Duodenal mucosa (tissue), 2 donors: ENCODE data around the gene RELCH.

Source experiments
- H3K27ac ChIP-seq: one replicate; pipeline ENCODE4 v1.7.0; 2013; ENCODE audit warnings: low read depth, low read length
- H3K27me3 ChIP-seq, 2 donors: one replicate each; pipeline ENCODE4 v1.7.0; 2013; ENCODE audit warnings: low read length in 2 of 2, control low read depth in 1 of 2; ENCODE audit not compliant: insufficient read depth in 2 of 2, control insufficient read depth in 1 of 2
- H3K36me3 ChIP-seq, 2 donors: one replicate each; pipeline ENCODE4 v1.7.0; 2013; ENCODE audit warnings: low read length in 2 of 2, control low read depth in 1 of 2; ENCODE audit not compliant: insufficient read depth in 2 of 2, control insufficient read depth in 1 of 2
- H3K4me1 ChIP-seq, 2 donors: one replicate each; pipeline ENCODE4 v1.7.0; 2013; ENCODE audit warnings: low read length in 2 of 2, control low read depth in 1 of 2; ENCODE audit not compliant: insufficient read depth in 2 of 2, control insufficient read depth in 1 of 2
- H3K4me3 ChIP-seq, 2 donors: one replicate each; pipeline ENCODE4 v1.7.0; 2013; ENCODE audit warnings: low read length in 2 of 2, low read depth in 1 of 2
- H3K9ac ChIP-seq, 2 donors: one replicate each; pipeline ENCODE4 v1.7.0; 2013; ENCODE audit warnings: low read length in 2 of 2, low read depth in 1 of 2
- H3K9me3 ChIP-seq, 2 donors: one replicate each; pipeline ENCODE4 v1.7.0; 2013; ENCODE audit warnings: low read length in 2 of 2, control low read depth in 1 of 2; ENCODE audit not compliant: control insufficient read depth in 1 of 2

The RELCH gene

GRCh38 chr18:62342884-62343283, 155.8 kb downstream of the RELCH start:
- H3K36me3 ChIP-seq: peaks cover 0 to 3% of the 10 kb centered on the region in 2 donors
- H3K27me3 ChIP-seq: no peaks in the 10 kb centered on the region
- H3K4me3 ChIP-seq: no peak overlapping the region
- H3K27ac ChIP-seq: no peak overlapping the region
- no peaks in the 10 kb centered on the region for H3K9me3 ChIP-seq
- H3K4me1 ChIP-seq: peaks cover 32 to 56% of the 10 kb centered on the region in 2 donors
- H3K9ac ChIP-seq: no peak overlapping the region

GRCh38 chr18:62343316-62343715, 156.3 kb downstream of the RELCH start:
- Histone ChIP-seq H3K9ac (no peak overlapping the region), H3K36me3 (peaks cover 0 to 3% of the 10 kb centered on the region in 2 donors), H3K4me1 (peaks cover 27 to 52% of the 10 kb centered on the region in 2 donors), H3K9me3 (no peaks in the 10 kb centered on the region), H3K27me3 (no peaks in the 10 kb centered on the region), H3K27ac (no peak overlapping the region), H3K4me3 (no peak overlapping the region)

GRCh38 chr18:62345909-62346308, 158.9 kb downstream of the RELCH start:
- peaks cover 13 to 30% of the 10 kb centered on the region in 2 donors for H3K4me1 ChIP-seq
- H3K9ac ChIP-seq: no peak overlapping the region
- H3K36me3 ChIP-seq: peaks cover 0 to 14% of the 10 kb centered on the region in 2 donors
- H3K27ac ChIP-seq: no peak overlapping the region
- H3K9me3 ChIP-seq: no peaks in the 10 kb centered on the region
- no peaks in the 10 kb centered on the region for H3K27me3 ChIP-seq
- no peak overlapping the region for H3K4me3 ChIP-seq

GRCh38 chr18:62346333-62347088, 159.5 kb downstream of the RELCH start:
- peaks cover 0 to 18% of the 10 kb centered on the region in 2 donors for H3K36me3 ChIP-seq
- H3K27ac ChIP-seq: no peak overlapping the region
- no peak overlapping the region for H3K4me3 ChIP-seq
- no peak overlapping the region for H3K9ac ChIP-seq
- no peaks in the 10 kb centered on the region for H3K9me3 ChIP-seq
- no peaks in the 10 kb centered on the region for H3K27me3 ChIP-seq
- peaks cover 13 to 24% of the 10 kb centered on the region in 2 donors for H3K4me1 ChIP-seq

GRCh38 chr18:62347089-62347506, 160.0 kb downstream of the RELCH start:
- Histone ChIP-seq H3K9me3 (no peaks in the 10 kb centered on the region), H3K27ac (no peak overlapping the region), H3K4me3 (no peak overlapping the region), H3K4me1 (peaks cover 13 to 24% of the 10 kb centered on the region in 2 donors), H3K36me3 (peaks cover 0 to 24% of the 10 kb centered on the region in 2 donors), H3K9ac (no peak overlapping the region), H3K27me3 (no peaks in the 10 kb centered on the region)

- H3K27me3 ChIP-seq: no peaks in the 10 kb centered on the region
- peaks cover 7 to 30% of the 10 kb centered on the region in 2 donors for H3K36me3 ChIP-seq
- H3K4me1 ChIP-seq: peaks cover 13 to 24% of the 10 kb centered on the region in 2 donors
- H3K27ac ChIP-seq: no peak overlapping the region
- H3K9me3 ChIP-seq: no peaks in the 10 kb centered on the region
- H3K4me3 ChIP-seq: no peak overlapping the region
- H3K9ac ChIP-seq: no peak overlapping the region
Observed at GRCh38 chr18:62348474-62348873, 161.4 kb downstream of the RELCH start.

- Histone ChIP-seq H3K4me3 (no peak overlapping the region), H3K4me1 (no peaks in the 10 kb centered on the region), H3K9ac (no peak overlapping the region), H3K9me3 (no peaks in the 10 kb centered on the region), H3K36me3 (peaks cover 16 to 50% of the 10 kb centered on the region in 2 donors), H3K27me3 (no peaks in the 10 kb centered on the region), H3K27ac (no peak overlapping the region)
Observed at GRCh38 chr18:62353170-62353569, 166.1 kb downstream of the RELCH start.

GRCh38 chr18:62354151-62354550, 167.1 kb downstream of the RELCH start:
- Histone ChIP-seq H3K9me3 (no peaks in the 10 kb centered on the region), H3K27ac (no peak overlapping the region), H3K9ac (no peak overlapping the region), H3K36me3 (peaks cover 16 to 52% of the 10 kb centered on the region in 2 donors), H3K27me3 (no peaks in the 10 kb centered on the region), H3K4me3 (no peak overlapping the region), H3K4me1 (no peaks in the 10 kb centered on the region)

GRCh38 chr18:62357079-62357719, 170.1 kb downstream of the RELCH start:
- H3K9ac ChIP-seq: no peak overlapping the region
- no peak overlapping the region for H3K4me3 ChIP-seq
- no peaks in the 10 kb centered on the region for H3K27me3 ChIP-seq
- H3K9me3 ChIP-seq: no peaks in the 10 kb centered on the region
- peaks cover 4 to 8% of the 10 kb centered on the region in 2 donors for H3K4me1 ChIP-seq
- peaks cover 16 to 48% of the 10 kb centered on the region in 2 donors for H3K36me3 ChIP-seq
- no peak overlapping the region for H3K27ac ChIP-seq
